Fibroblast of peridontal ligament (primary cell): ENCODE results near the gene ATG16L2.
"Not testable (repeated sequence)": the region's sequence is repeated elsewhere in the genome, so short reads cannot be mapped to it uniquely, and the experiment has no call there.

ENCODE experiments used
- DNase-seq: peaks from one replicate; pipeline ENCODE4 v3.0.0-alpha.2; 2010; ENCODE audit errors: extremely low read depth

Gene ATG16L2

GRCh38 chr11:72802822-72803221 lies 11.4 kb upstream of the ATG16L2 start:
- DNase-seq = no peak

- DNase-seq = no peak
These were observed 9.0 kb upstream of the ATG16L2 start for GRCh38 chr11:72805216-72805615.

GRCh38 chr11:72806378-72806777 lies 7.8 kb upstream of the ATG16L2 start:
- not testable (repeated sequence) for DNase-seq

GRCh38 chr11:72807021-72807693 lies 7.1 kb upstream of the ATG16L2 start:
- peak; percentile 77 for DNase-seq

- DNase-seq = no peak
These were observed 6.4 kb upstream of the ATG16L2 start for GRCh38 chr11:72807792-72808191.

GRCh38 chr11:72808331-72808798 lies 5.8 kb upstream of the ATG16L2 start:
- peak; percentile 58 for DNase-seq

GRCh38 chr11:72811686-72812085 lies 2.5 kb upstream of the ATG16L2 start:
- DNase-seq = not testable (repeated sequence)

GRCh38 chr11:72812604-72812966 lies 1.6 kb upstream of the ATG16L2 start:
- no peak for DNase-seq

GRCh38 chr11:72812967-72813739 lies 1.1 kb upstream of the ATG16L2 start:
- DNase-seq = peak; percentile 57

GRCh38 chr11:72813740-72814285 lies 398 bp upstream of the ATG16L2 start:
- DNase-seq = no peak

GRCh38 chr11:72815110-72815618 lies 953 bp downstream of the ATG16L2 start:
- DNase-seq = no peak

- no peak for DNase-seq
These were observed 2.3 kb downstream of the ATG16L2 start for GRCh38 chr11:72816404-72816990.

GRCh38 chr11:72817966-72818365 lies 3.8 kb downstream of the ATG16L2 start:
- DNase-seq = no peak

- no peak for DNase-seq
These were observed 4.8 kb downstream of the ATG16L2 start for GRCh38 chr11:72818971-72819370.

- no peak for DNase-seq
These were observed 6.4 kb downstream of the ATG16L2 start for GRCh38 chr11:72820439-72821139.

GRCh38 chr11:72821221-72821919 lies 7.2 kb downstream of the ATG16L2 start:
- no peak for DNase-seq

GRCh38 chr11:72821920-72822799 lies 7.9 kb downstream of the ATG16L2 start:
- peak; percentile 73 for DNase-seq

- DNase-seq = no peak
These were observed 9.0 kb downstream of the ATG16L2 start for GRCh38 chr11:72823105-72823804.

- no peak for DNase-seq
These were observed 9.8 kb downstream of the ATG16L2 start for GRCh38 chr11:72824020-72824419.
